ENCODE results near the gene COL18A1. TPM values are rescaled to one million over a fixed set of nuclear protein-coding genes. Genes with fewer than 3 reads are reported as not detected.

Gene COL18A1
- total and polyA plus RNA-seq, 9 of the 15 experiments (the other 6 are each of a cell fraction or from before 2014, with no cell fraction given) = 0.14 to 16.4 (median 2.0) TPM

- intact Hi-C loops (cut with micrococcal nuclease) = no loop called here
- peaks cover 64% of the 10 kb centered on the region for H3K79me2 ChIP-seq (ENCODE audit: control insufficient read depth, insufficient read depth, low read length)
- in situ Hi-C loops (cut with MboI) = no loop called here
- H3K9ac ChIP-seq (ENCODE audit: insufficient read depth in 1 of 2, low read depth in 2 of 2, low read length in 2 of 2) = peak overlapping the region in 1 of 2 experiments; percentile 26; a peak in 2 of 4 replicates
- POLR2A ChIA-PET = interaction anchor here (0.6 to 0.8 kb wide), 2 partner anchors 8 to 1196 kb away, joined by 3 to 6 read pairs; partner anchors contain the start of gene CFAP410
- ATAC-seq = no peak
- peaks cover 0 to 68% of the 10 kb centered on the region in 2 experiments; a peak in 2 of 5 replicates for H3K4me1 ChIP-seq (replicated peaks in 1 of 2; ENCODE audit: control insufficient read depth in 2 of 2, insufficient read depth in 2 of 2, low read length in 2 of 2)
- peaks cover 92% of the 10 kb centered on the region for H3K36me3 ChIP-seq (ENCODE audit: control insufficient read depth, insufficient read depth, low read length)
- no peak overlapping the region for H3K4me3 ChIP-seq
- H3K4me2 ChIP-seq (ENCODE audit: insufficient read depth, low read length) = no peak overlapping the region
- H3K27me3 ChIP-seq (ENCODE audit: control insufficient read depth in 2 of 2, insufficient read depth in 2 of 2, low read length in 2 of 2) = no peaks in the 10 kb centered on the region
- BruUV-seq (replicated peaks) = no TSS peak
- no peak overlapping the region for H2AFZ ChIP-seq (ENCODE audit: low read depth, low read length)
- DNase-seq (ENCODE audit: extremely low read depth in 1 of 4, low spot score in 3 of 4) = no peak
- H3K27ac ChIP-seq (ENCODE audit: extremely low read depth, low read depth, low read length) = no peak overlapping the region
- FAIRE-seq = no peak
- no peaks in the 10 kb centered on the region for H3K9me1 ChIP-seq (ENCODE audit: control insufficient read depth, insufficient read depth, low read length)
- no peaks in the 10 kb centered on the region; the same call in 1 of the 2 replicates for H4K20me1 ChIP-seq (replicated peaks; ENCODE audit: control insufficient read depth, insufficient read depth, low read length)
- CTCF ChIA-PET (ENCODE audit: low intra/inter-chr PET ratio) = no interaction called here
- H3K9me3 ChIP-seq (replicated peaks; ENCODE audit: control insufficient read depth, insufficient read depth, low read depth, low read length) = no peaks in the 10 kb centered on the region
- 97% methylated on average over 21 of the region's 28 CpGs for WGBS (ENCODE audit: insufficient coverage, low coverage, missing lambda C conversion rate)
- TF ChIP-seq, protein P1, sequence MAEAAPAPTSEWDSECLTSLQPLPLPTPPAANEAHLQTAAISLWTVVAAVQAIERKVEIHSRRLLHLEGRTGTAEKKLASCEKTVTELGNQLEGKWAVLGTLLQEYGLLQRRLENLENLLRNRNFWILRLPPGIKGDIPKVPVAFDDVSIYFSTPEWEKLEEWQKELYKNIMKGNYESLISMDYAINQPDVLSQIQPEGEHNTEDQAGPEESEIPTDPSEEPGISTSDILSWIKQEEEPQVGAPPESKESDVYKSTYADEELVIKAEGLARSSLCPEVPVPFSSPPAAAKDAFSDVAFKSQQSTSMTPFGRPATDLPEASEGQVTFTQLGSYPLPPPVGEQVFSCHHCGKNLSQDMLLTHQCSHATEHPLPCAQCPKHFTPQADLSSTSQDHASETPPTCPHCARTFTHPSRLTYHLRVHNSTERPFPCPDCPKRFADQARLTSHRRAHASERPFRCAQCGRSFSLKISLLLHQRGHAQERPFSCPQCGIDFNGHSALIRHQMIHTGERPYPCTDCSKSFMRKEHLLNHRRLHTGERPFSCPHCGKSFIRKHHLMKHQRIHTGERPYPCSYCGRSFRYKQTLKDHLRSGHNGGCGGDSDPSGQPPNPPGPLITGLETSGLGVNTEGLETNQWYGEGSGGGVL (CRISPR knock-in tag; IDR thresholded peaks at IDR 0.05) = no peak
- TF ChIP-seq, protein P2, sequence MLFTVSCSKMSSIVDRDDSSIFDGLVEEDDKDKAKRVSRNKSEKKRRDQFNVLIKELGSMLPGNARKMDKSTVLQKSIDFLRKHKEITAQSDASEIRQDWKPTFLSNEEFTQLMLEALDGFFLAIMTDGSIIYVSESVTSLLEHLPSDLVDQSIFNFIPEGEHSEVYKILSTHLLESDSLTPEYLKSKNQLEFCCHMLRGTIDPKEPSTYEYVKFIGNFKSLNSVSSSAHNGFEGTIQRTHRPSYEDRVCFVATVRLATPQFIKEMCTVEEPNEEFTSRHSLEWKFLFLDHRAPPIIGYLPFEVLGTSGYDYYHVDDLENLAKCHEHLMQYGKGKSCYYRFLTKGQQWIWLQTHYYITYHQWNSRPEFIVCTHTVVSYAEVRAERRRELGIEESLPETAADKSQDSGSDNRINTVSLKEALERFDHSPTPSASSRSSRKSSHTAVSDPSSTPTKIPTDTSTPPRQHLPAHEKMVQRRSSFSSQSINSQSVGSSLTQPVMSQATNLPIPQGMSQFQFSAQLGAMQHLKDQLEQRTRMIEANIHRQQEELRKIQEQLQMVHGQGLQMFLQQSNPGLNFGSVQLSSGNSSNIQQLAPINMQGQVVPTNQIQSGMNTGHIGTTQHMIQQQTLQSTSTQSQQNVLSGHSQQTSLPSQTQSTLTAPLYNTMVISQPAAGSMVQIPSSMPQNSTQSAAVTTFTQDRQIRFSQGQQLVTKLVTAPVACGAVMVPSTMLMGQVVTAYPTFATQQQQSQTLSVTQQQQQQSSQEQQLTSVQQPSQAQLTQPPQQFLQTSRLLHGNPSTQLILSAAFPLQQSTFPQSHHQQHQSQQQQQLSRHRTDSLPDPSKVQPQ (CRISPR knock-in tag; IDR thresholded peaks at IDR 0.05; ENCODE audit: borderline replicate concordance) = no peak
- TF ChIP-seq EP300 (IDR thresholded peaks at IDR 0.05; ENCODE audit: low read length) = no peak
- TF ChIP-seq GTF2F1 (IDR thresholded peaks at IDR 0.05; ENCODE audit: low read depth, low read length) = no peak
Observed at GRCh38 chr21:45534636-45535331, 129.8 kb downstream of the COL18A1 start.
